ENCODE results near the gene MYRF. TPM values are rescaled to one million over a fixed set of nuclear protein-coding genes. Genes with fewer than 3 reads are reported as not detected.

The MYRF gene
- total RNA-seq, 1 donor from 2014 or later, result 117 TPM

DNA sequence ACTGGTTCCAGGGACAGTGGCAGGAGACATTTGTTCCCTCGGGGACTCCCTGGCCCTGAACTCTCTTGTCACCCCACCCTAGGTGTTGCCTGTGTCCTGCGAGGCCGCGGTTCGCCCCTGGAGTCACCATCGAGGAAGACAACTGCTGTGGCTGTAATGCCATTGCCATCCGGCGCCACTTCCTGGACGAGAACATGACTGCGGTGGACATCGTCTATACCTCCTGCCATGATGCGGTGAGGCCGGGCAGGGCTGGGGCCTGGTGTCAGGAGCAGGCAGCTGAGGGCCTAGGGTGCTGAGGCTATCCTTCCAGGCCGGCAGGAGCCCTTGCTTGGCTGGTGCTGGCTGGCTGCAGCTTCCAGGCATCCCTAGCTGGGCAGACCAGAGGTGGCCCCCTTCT lies 17.7 kb upstream of the MYRF start:
- H3K27ac Mint-ChIP-seq, result no peak overlapping the region
- TF ChIP-seq, protein P1, sequence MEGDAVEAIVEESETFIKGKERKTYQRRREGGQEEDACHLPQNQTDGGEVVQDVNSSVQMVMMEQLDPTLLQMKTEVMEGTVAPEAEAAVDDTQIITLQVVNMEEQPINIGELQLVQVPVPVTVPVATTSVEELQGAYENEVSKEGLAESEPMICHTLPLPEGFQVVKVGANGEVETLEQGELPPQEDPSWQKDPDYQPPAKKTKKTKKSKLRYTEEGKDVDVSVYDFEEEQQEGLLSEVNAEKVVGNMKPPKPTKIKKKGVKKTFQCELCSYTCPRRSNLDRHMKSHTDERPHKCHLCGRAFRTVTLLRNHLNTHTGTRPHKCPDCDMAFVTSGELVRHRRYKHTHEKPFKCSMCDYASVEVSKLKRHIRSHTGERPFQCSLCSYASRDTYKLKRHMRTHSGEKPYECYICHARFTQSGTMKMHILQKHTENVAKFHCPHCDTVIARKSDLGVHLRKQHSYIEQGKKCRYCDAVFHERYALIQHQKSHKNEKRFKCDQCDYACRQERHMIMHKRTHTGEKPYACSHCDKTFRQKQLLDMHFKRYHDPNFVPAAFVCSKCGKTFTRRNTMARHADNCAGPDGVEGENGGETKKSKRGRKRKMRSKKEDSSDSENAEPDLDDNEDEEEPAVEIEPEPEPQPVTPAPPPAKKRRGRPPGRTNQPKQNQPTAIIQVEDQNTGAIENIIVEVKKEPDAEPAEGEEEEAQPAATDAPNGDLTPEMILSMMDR (IDR thresholded peaks at IDR 0.05; ENCODE audit: unreplicated experiment), result no peak
- DNase-seq (ENCODE audit: low spot score, unreplicated experiment), result no peak

DNA sequence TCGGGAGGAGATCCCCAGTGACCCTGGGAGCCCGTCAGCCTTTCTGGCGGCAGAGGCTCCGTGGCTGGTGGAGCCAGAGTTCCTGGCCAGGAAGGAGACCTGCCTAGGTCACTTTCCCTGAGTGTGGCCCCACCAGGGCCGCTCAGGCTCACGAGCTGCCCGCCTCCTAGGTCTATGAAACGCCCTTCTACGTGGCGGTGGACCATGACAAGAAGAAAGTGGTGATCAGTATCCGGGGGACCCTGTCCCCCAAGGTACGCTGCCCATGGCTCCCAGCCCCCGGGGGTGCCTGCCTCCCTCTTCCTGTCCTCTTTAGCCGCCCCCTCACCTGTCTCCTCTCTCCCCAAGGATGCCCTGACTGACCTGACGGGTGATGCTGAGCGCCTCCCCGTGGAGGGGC lies 17.0 kb upstream of the MYRF start:
- peaks cover 5% of the 10 kb centered on the region for H3K36me3 Mint-ChIP-seq (ENCODE audit: insufficient read depth)
- H3K27ac Mint-ChIP-seq, result no peak overlapping the region
- H3K4me3 Mint-ChIP-seq (ENCODE audit: low read depth), result no peak overlapping the region
- H3K4me1 Mint-ChIP-seq (ENCODE audit: low read depth), result no peaks in the 10 kb centered on the region
- H3K9me3 Mint-ChIP-seq (ENCODE audit: low read depth), result no peaks in the 10 kb centered on the region
- TF ChIP-seq, protein P1 (IDR thresholded peaks at IDR 0.05; ENCODE audit: unreplicated experiment), result no peak
- H3K27me3 Mint-ChIP-seq, result no peaks in the 10 kb centered on the region
- DNase-seq (ENCODE audit: low spot score, unreplicated experiment), result no peak

More for the DNA sequence above, 17.7 kb upstream of the MYRF start:
- Mint-ChIP-seq H3K4me3 (ENCODE audit: low read depth) (no peak overlapping the region), H3K9me3 (ENCODE audit: low read depth) (no peaks in the 10 kb centered on the region), H3K4me1 (ENCODE audit: low read depth) (no peaks in the 10 kb centered on the region), H3K36me3 (ENCODE audit: insufficient read depth) (peaks cover 6% of the 10 kb centered on the region), H3K27me3 (no peaks in the 10 kb centered on the region)

DNA sequence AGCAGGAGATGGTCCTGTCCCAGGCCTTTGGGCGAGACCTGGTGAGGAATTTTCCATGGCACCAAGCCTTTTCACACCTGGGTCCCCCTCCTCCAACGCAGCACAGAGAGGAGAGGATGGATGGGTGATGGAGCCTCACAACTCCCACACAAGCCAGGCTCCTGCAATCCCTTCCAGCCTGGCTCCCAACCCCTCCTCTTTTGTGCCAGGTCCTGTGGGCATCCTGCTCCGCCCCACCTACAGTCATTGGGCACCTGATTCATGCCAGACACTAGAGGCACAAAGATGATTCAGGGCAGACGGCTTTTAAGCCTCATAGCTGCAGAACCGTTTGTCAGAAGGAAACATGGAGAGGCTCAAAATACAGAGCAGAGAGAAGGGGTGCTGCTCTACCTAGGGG lies 16.1 kb upstream of the MYRF start:
- no peaks in the 10 kb centered on the region for H3K9me3 Mint-ChIP-seq (ENCODE audit: low read depth)
- H3K27me3 Mint-ChIP-seq, result no peaks in the 10 kb centered on the region
- H3K4me3 Mint-ChIP-seq (ENCODE audit: low read depth), result no peak overlapping the region
- H3K36me3 Mint-ChIP-seq (ENCODE audit: insufficient read depth), result peaks cover 5% of the 10 kb centered on the region
- no peaks in the 10 kb centered on the region for H3K4me1 Mint-ChIP-seq (ENCODE audit: low read depth)
- TF ChIP-seq, protein P1 (IDR thresholded peaks at IDR 0.05; ENCODE audit: unreplicated experiment), result no peak
- H3K27ac Mint-ChIP-seq, result no peak overlapping the region
- no peak for DNase-seq (ENCODE audit: low spot score, unreplicated experiment)

DNA sequence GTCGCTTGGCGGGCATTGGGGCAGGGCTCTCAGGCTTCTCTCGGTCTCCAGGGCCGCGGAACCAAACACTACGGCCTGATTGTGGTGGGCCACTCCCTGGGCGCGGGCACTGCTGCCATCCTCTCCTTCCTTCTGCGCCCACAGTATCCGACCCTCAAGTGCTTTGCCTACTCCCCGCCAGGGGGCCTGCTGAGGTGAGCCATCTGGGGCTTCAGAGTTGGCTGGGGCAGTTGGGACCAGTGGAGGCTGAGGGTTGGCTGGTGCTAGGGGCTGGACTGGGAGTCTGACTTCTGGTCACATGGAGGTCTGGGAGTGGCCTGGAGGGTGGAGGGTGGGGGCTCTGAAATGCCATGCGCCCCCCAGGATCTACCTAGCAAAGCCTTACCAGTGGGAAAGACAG lies 15.3 kb upstream of the MYRF start:
- DNase-seq (ENCODE audit: low spot score, unreplicated experiment), result no peak

DNA sequence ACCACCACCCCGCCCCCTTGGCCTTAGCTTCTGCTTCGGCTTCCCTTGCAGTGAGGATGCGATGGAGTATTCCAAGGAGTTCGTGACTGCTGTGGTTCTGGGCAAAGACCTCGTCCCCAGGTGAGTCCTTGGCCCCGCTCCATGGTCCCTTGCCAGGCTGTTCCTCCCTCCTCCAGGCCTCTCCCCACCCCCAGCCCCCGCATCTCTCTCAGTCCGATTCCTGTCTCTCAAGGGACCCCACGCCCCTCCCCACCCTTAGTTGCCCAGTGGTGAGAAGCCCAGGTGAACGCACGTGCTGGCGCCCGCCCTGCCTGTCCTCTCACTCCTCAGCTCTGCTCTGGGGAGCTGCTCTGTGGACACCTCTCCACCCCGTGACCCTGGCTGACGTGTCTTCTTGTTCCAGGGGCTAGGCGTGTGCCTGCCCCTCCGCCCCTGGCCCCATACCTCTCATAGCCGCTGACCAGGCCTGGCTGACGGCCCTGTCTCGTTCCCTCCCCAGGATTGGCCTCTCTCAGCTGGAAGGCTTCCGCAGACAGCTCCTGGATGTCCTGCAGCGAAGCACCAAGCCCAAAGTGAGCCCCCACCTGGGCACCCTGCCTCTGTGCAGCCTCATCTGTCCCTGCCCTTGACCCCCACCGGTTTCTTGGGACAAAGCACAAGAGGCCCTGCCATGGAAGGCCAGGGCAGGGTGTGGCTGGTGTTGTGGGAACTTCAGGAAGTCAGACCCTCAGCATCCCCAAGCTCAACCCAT lies 14.6 kb upstream of the MYRF start:
- no peaks in the 10 kb centered on the region for H3K27me3 Mint-ChIP-seq
- DNase-seq (ENCODE audit: low spot score, unreplicated experiment), result no peak
- H3K4me3 Mint-ChIP-seq (ENCODE audit: low read depth), result no peak overlapping the region
- H3K36me3 Mint-ChIP-seq (ENCODE audit: insufficient read depth), result peaks cover 6% of the 10 kb centered on the region
- TF ChIP-seq, protein P1 (IDR thresholded peaks at IDR 0.05; ENCODE audit: unreplicated experiment), result no peak
- no peaks in the 10 kb centered on the region for H3K4me1 Mint-ChIP-seq (ENCODE audit: low read depth)
- H3K9me3 Mint-ChIP-seq (ENCODE audit: low read depth), result no peaks in the 10 kb centered on the region
- H3K27ac Mint-ChIP-seq, result peak overlapping the region; percentile 59

More for the DNA sequence above, 15.3 kb upstream of the MYRF start:
- no peak overlapping the region for H3K27ac Mint-ChIP-seq
- H3K4me3 Mint-ChIP-seq (ENCODE audit: low read depth), result no peak overlapping the region
- TF ChIP-seq, protein P1 (IDR thresholded peaks at IDR 0.05; ENCODE audit: unreplicated experiment), result no peak
- no peaks in the 10 kb centered on the region for H3K9me3 Mint-ChIP-seq (ENCODE audit: low read depth)
- H3K4me1 Mint-ChIP-seq (ENCODE audit: low read depth), result no peaks in the 10 kb centered on the region
- H3K27me3 Mint-ChIP-seq, result no peaks in the 10 kb centered on the region
- peaks cover 6% of the 10 kb centered on the region for H3K36me3 Mint-ChIP-seq (ENCODE audit: insufficient read depth)

Measured in progenitor cell of endocrine pancreas (in vitro differentiated cells).